Uterus (tissue), 4 donors: ENCODE data around the gene HDAC2. TPM values are rescaled to one million over a fixed set of nuclear protein-coding genes. Genes with fewer than 3 reads are reported as not detected.

Experiments
- DNase-seq, 2 donors: peaks; one replicate each; pipeline ENCODE4 v3.0.0-alpha.2; 2019 to 2020
- H3K27ac ChIP-seq, 2 donors: fragments of 200-600 bp; sonication (generic); 1 replicate in 1 of 2; 2 replicates in 1 of 2; pipeline ENCODE4 v1.5.1; 2016 to 2018
- H3K27me3 ChIP-seq, 2 donors: fragments of 200-600 bp; sonication (generic); one replicate each; pipeline ENCODE4 v1.5.1; 2018 to 2019; ENCODE audit warnings: control low read depth in 1 of 2
- H3K36me3 ChIP-seq, 2 donors: fragments of 200-600 bp; sonication (generic); one replicate each; pipeline ENCODE4 v1.5.1; 2019; ENCODE audit warnings: control low read depth in 1 of 2
- H3K4me1 ChIP-seq, 2 donors: fragments of 200-600 bp; sonication (generic); one replicate each; pipeline ENCODE4 v1.5.1; 2018 to 2019; ENCODE audit warnings: control low read depth in 1 of 2
- H3K4me3 ChIP-seq, 2 donors: fragments of 200-600 bp; sonication (generic); 1 replicate in 1 of 2; 2 replicates in 1 of 2; pipeline ENCODE4 v1.5.1; 2018 to 2019; ENCODE audit warnings: mild to moderate bottlenecking in 1 of 2
- H3K9me3 ChIP-seq, 2 donors: fragments of 200-600 bp; sonication (generic); one replicate each; pipeline ENCODE4 v1.5.1; 2019; ENCODE audit warnings: control low read depth in 1 of 2
- CTCF ChIP-seq, 4 experiments: fragments of 200-600 bp in 2 of 4; fragments of 450-650 bp in 2 of 4; sonication (generic) in 2 of 4; IDR thresholded peaks; one replicate each; pipeline ENCODE4 v1.5.1; 2016 to 2019; ENCODE audit warnings: antibody characterized with exemption in 4 of 4, mild to moderate bottlenecking in 2 of 4, moderate library complexity in 1 of 4
- POLR2A ChIP-seq, 2 donors: fragments of 450-650 bp; IDR thresholded peaks; one replicate each; pipeline ENCODE4 v1.6.1; 2016; ENCODE audit warnings: antibody characterized with exemption in 2 of 2, mild to moderate bottlenecking in 1 of 2, moderate library complexity in 1 of 2
- intact Hi-C: fragments of 100-400 bp; cut with DNase I; formaldehyde crosslinking; loops from one replicate; pipeline ENCODE4 v1.15.1; 2023; ENCODE audit warnings: low total_unique reads
- total RNA-seq, 4 donors: library from RNA; depleted of rRNA in 3 of 4; stranded (reverse); fragments of >200 nt in 3 of 4; gene quantifications; one replicate each; pipeline versions ENCODE4 v1.1.0 to v1.2.4, GENCODE V29; 2014 to 2023
- donor health status: DM: yes; HTN: yes; CAD: no.

HDAC2 gene
- total RNA-seq, 4 donors from 2014 or later, result 33.8 to 190 (median 113) TPM

- no peak overlapping the region for H3K4me3 ChIP-seq
- H3K9me3 ChIP-seq, result no peaks in the 10 kb centered on the region
- H3K27me3 ChIP-seq, result no peaks in the 10 kb centered on the region
- intact Hi-C loops, result no loop called here
- peaks cover 0 to 4% of the 10 kb centered on the region in 2 donors for H3K4me1 ChIP-seq
- H3K36me3 ChIP-seq, result no peaks in the 10 kb centered on the region
- TF ChIP-seq CTCF (IDR thresholded peaks at IDR 0.05) (no peak), POLR2A (IDR thresholded peaks at IDR 0.05) (no peak)
- H3K27ac ChIP-seq, result no peak overlapping the region
- DNase-seq, result no peak
Measured at GRCh38 chr6:113967777-113968176, 3.2 kb downstream of the HDAC2 start.

- no peaks in the 10 kb centered on the region for H3K36me3 ChIP-seq
- no peaks in the 10 kb centered on the region for H3K4me1 ChIP-seq
- H3K9me3 ChIP-seq, result no peaks in the 10 kb centered on the region
- no peaks in the 10 kb centered on the region for H3K27me3 ChIP-seq
- no peak overlapping the region for H3K27ac ChIP-seq
- no peak overlapping the region for H3K4me3 ChIP-seq
- no peak for DNase-seq
- TF ChIP-seq POLR2A (IDR thresholded peaks at IDR 0.05) (no peak), CTCF (IDR thresholded peaks at IDR 0.05) (no peak)
- intact Hi-C loops, result no loop called here
Measured at GRCh38 chr6:113960795-113961194, 10.2 kb downstream of the HDAC2 start.

- no peak for TF ChIP-seq CTCF (IDR thresholded peaks at IDR 0.05)
- TF ChIP-seq POLR2A (IDR thresholded peaks at IDR 0.05), result no peak
- no peak overlapping the region for H3K4me3 ChIP-seq
- no peaks in the 10 kb centered on the region for H3K36me3 ChIP-seq
- intact Hi-C loops, result no loop called here
- H3K27me3 ChIP-seq, result no peaks in the 10 kb centered on the region
- H3K4me1 ChIP-seq, result no peaks in the 10 kb centered on the region
- no peak for DNase-seq
- no peak overlapping the region for H3K27ac ChIP-seq
- no peaks in the 10 kb centered on the region for H3K9me3 ChIP-seq
Measured at GRCh38 chr6:113959235-113959634, 11.7 kb downstream of the HDAC2 start.

- intact Hi-C loops, result no loop called here
- DNase-seq, result no peak
- Histone ChIP-seq H3K4me3 (no peak overlapping the region), H3K27me3 (no peaks in the 10 kb centered on the region), H3K9me3 (no peaks in the 10 kb centered on the region), H3K4me1 (no peaks in the 10 kb centered on the region), H3K36me3 (no peaks in the 10 kb centered on the region), H3K27ac (no peak overlapping the region)
- TF ChIP-seq POLR2A (IDR thresholded peaks at IDR 0.05), result no peak
- TF ChIP-seq CTCF (IDR thresholded peaks at IDR 0.05), result no peak
Measured at GRCh38 chr6:113954653-113955052, 16.3 kb downstream of the HDAC2 start.

GRCh38 chr6:113953346-113953745, 17.6 kb downstream of the HDAC2 start:
- intact Hi-C loops, result no loop called here
- H3K4me1 ChIP-seq, result no peaks in the 10 kb centered on the region
- no peaks in the 10 kb centered on the region for H3K9me3 ChIP-seq
- no peaks in the 10 kb centered on the region for H3K36me3 ChIP-seq
- no peak overlapping the region for H3K27ac ChIP-seq
- H3K4me3 ChIP-seq, result no peak overlapping the region
- DNase-seq, result no peak
- H3K27me3 ChIP-seq, result no peaks in the 10 kb centered on the region
- TF ChIP-seq POLR2A (IDR thresholded peaks at IDR 0.05) (no peak), CTCF (IDR thresholded peaks at IDR 0.05) (no peak)
